WTC11 (cell line): ENCODE measurements around the gene MAGEA4. TPM values are rescaled to one million over a fixed set of nuclear protein-coding genes. Genes with fewer than 3 reads are reported as not detected.

Experiments used
- ATAC-seq: fragments of 200-7000 bp; cut with Tn5 transposase; 2 replicates; pipeline ENCODE4 v1.10.0; 2021; ENCODE audit warnings: mild to moderate bottlenecking, moderate library complexity
- CTCF ChIA-PET: fragments of 300-600 bp; sonication (Branson Sonifier 250); formaldehyde crosslinking; loops from one replicate; lab custom pipeline; 2021; ENCODE audit warnings: antibody characterized with exemption; lab: Charles Lee
- POLR2A ChIA-PET: fragments of 350-600 bp; sonication (Branson Sonifier 250); formaldehyde crosslinking; loops from one replicate; lab custom pipeline; 2021; ENCODE audit warnings: antibody characterized with exemption; lab: Charles Lee
- DNase-seq: peaks from one replicate; pipeline ENCODE4 v3.0.0; 2021; ENCODE audit warnings: low spot score
- H3K27ac Mint-ChIP-seq: 2 replicates; pipeline ENCODE4 v1.8.0; 2021; ENCODE audit warnings: mixed read lengths
- H3K27me3 Mint-ChIP-seq: 2 replicates; pipeline ENCODE4 v1.8.0; 2021; ENCODE audit warnings: low read depth, mild to moderate bottlenecking, moderate library complexity, mixed read lengths
- H3K36me3 Mint-ChIP-seq: 2 replicates; pipeline ENCODE4 v1.8.0; 2021; ENCODE audit warnings: mixed read lengths
- H3K4me1 Mint-ChIP-seq: 2 replicates; pipeline ENCODE4 v1.8.0; 2022; ENCODE audit warnings: mixed read lengths
- H3K4me3 Mint-ChIP-seq: 2 replicates; pipeline ENCODE4 v1.8.0; 2021; ENCODE audit warnings: mild to moderate bottlenecking, moderate library complexity, mixed read lengths
- H3K9me3 Mint-ChIP-seq: 2 replicates; pipeline ENCODE4 v1.8.0; 2021; ENCODE audit warnings: mixed read lengths
- CBFB ChIP-seq: sonication (generic); formaldehyde crosslinking; IDR thresholded peaks from 2 replicates; pipeline ENCODE4 v1.8.1; 2022; ENCODE audit warnings: mild to moderate bottlenecking, low read depth, missing genetic modification reagents
- CREM ChIP-seq: sonication (generic); formaldehyde crosslinking; IDR thresholded peaks from 2 replicates; pipeline ENCODE4 v1.8.1; 2022; ENCODE audit warnings: mild to moderate bottlenecking, missing genetic modification reagents, moderate library complexity
- E2F4 ChIP-seq: sonication (generic); formaldehyde crosslinking; IDR thresholded peaks from 2 replicates; pipeline ENCODE4 v1.8.1; 2022; ENCODE audit warnings: low read depth, mild to moderate bottlenecking, moderate library complexity, missing genetic modification reagents, borderline replicate concordance
- ESRRA ChIP-seq: sonication (generic); formaldehyde crosslinking; IDR thresholded peaks from 2 replicates; pipeline ENCODE4 v1.8.1; 2022; ENCODE audit warnings: mild to moderate bottlenecking, missing genetic modification reagents, borderline replicate concordance
- ETV6 ChIP-seq: sonication (generic); formaldehyde crosslinking; IDR thresholded peaks from 2 replicates; pipeline ENCODE4 v1.8.1; 2022; ENCODE audit warnings: mild to moderate bottlenecking, missing genetic modification reagents
- FOXJ3 ChIP-seq: sonication (generic); formaldehyde crosslinking; IDR thresholded peaks from 2 replicates; pipeline ENCODE4 v1.9.0; 2021; ENCODE audit warnings: missing genetic modification reagents, mild to moderate bottlenecking, borderline replicate concordance
- FOXP4 ChIP-seq: sonication (generic); formaldehyde crosslinking; IDR thresholded peaks from 2 replicates; pipeline ENCODE4 v1.8.0; 2022; ENCODE audit warnings: mild to moderate bottlenecking, missing genetic modification reagents
- GABPB1 ChIP-seq: sonication (generic); formaldehyde crosslinking; IDR thresholded peaks from 2 replicates; pipeline ENCODE4 v1.8.1; 2023; ENCODE audit warnings: mild to moderate bottlenecking, missing genetic modification reagents
- NFYB ChIP-seq: sonication (generic); formaldehyde crosslinking; conservative IDR thresholded peaks from 2 replicates; pipeline ENCODE4 v1.8.0; 2022; ENCODE audit warnings: low read depth, missing genetic modification reagents
- NR3C1 ChIP-seq: sonication (generic); formaldehyde crosslinking; conservative IDR thresholded peaks from 2 replicates; pipeline ENCODE4 v1.8.1; 2023; ENCODE audit warnings: low read depth, mild to moderate bottlenecking, missing genetic modification reagents
- SMAD4 ChIP-seq: sonication (generic); formaldehyde crosslinking; IDR thresholded peaks from 2 replicates; pipeline ENCODE4 v1.8.0; 2022; ENCODE audit warnings: mild to moderate bottlenecking, missing genetic modification reagents
- TEAD4 ChIP-seq: sonication (generic); formaldehyde crosslinking; IDR thresholded peaks from 2 replicates; pipeline ENCODE4 v1.8.0; 2022; ENCODE audit warnings: mild to moderate bottlenecking, missing genetic modification reagents
- ZNF121 ChIP-seq: sonication (generic); formaldehyde crosslinking; IDR thresholded peaks from 2 replicates; pipeline ENCODE4 v1.8.0; 2023; ENCODE audit warnings: missing genetic modification reagents
- ZNF219 ChIP-seq: sonication (generic); formaldehyde crosslinking; IDR thresholded peaks from 2 replicates; pipeline ENCODE4 v1.8.0; 2023; ENCODE audit warnings: missing genetic modification reagents, mild to moderate bottlenecking, borderline replicate concordance
- ZNF232 ChIP-seq: sonication (generic); formaldehyde crosslinking; IDR thresholded peaks from 2 replicates; pipeline ENCODE4 v1.8.0; 2022; ENCODE audit warnings: mild to moderate bottlenecking, missing genetic modification reagents
- ZNF263 ChIP-seq: sonication (generic); formaldehyde crosslinking; IDR thresholded peaks from 2 replicates; pipeline ENCODE4 v1.8.1; 2022; ENCODE audit warnings: low read depth, mild to moderate bottlenecking, moderate library complexity, missing genetic modification reagents
- ZNF423 ChIP-seq: fragments of 250-450 bp; sonication (Bioruptor Pico); IDR thresholded peaks from 2 replicates; pipeline ENCODE4 v2.1.2; 2022; ENCODE audit warnings: mild to moderate bottlenecking, moderate library complexity
- total RNA-seq: library from RNA; stranded (reverse); gene quantifications from 3 replicates; pipeline ENCODE4 v1.2.3, GENCODE V29; 2021
- TF ChIP-seq, protein P1 (sequence below): sonication (generic); formaldehyde crosslinking; IDR thresholded peaks from 2 replicates; pipeline ENCODE4 v1.8.1; 2022; ENCODE audit warnings: mild to moderate bottlenecking, missing genetic modification reagents, moderate library complexity, borderline replicate concordance
- TF ChIP-seq, protein P2 (sequence below): fragments of 250-450 bp; sonication (Bioruptor Pico); IDR thresholded peaks from 2 replicates; pipeline ENCODE4 v1.9.0; 2021; ENCODE audit warnings: mild to moderate bottlenecking
- TF ChIP-seq, protein P3 (sequence below): sonication (generic); formaldehyde crosslinking; IDR thresholded peaks from 2 replicates; pipeline ENCODE4 v1.8.1; 2023; ENCODE audit warnings: mild to moderate bottlenecking, missing genetic modification reagents, moderate library complexity
- TF ChIP-seq, protein P4 (sequence below): fragments of 250-450 bp; sonication (Bioruptor Pico); IDR thresholded peaks from 2 replicates; pipeline ENCODE4 v1.8.0; 2021; ENCODE audit warnings: mild to moderate bottlenecking
- TF ChIP-seq, protein P5 (sequence below): sonication (generic); formaldehyde crosslinking; IDR thresholded peaks from 2 replicates; pipeline ENCODE4 v1.8.0; 2022; ENCODE audit warnings: mild to moderate bottlenecking, missing genetic modification reagents

MAGEA4 gene
- total RNA-seq, 1 experiment from 2014 or later = 3.2 TPM

- no peak for TF ChIP-seq ZNF121 (CRISPR knock-in tag)
- no peak for TF ChIP-seq E2F4 (CRISPR knock-in tag)
- no peak for TF ChIP-seq TEAD4 (CRISPR knock-in tag)
- TF ChIP-seq ZNF263 (CRISPR knock-in tag) = no peak
- TF ChIP-seq FOXP4 (CRISPR knock-in tag) = no peak
- TF ChIP-seq ETV6 (CRISPR knock-in tag) = no peak
- TF ChIP-seq, protein P1, sequence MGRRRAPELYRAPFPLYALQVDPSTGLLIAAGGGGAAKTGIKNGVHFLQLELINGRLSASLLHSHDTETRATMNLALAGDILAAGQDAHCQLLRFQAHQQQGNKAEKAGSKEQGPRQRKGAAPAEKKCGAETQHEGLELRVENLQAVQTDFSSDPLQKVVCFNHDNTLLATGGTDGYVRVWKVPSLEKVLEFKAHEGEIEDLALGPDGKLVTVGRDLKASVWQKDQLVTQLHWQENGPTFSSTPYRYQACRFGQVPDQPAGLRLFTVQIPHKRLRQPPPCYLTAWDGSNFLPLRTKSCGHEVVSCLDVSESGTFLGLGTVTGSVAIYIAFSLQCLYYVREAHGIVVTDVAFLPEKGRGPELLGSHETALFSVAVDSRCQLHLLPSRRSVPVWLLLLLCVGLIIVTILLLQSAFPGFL (CRISPR knock-in tag) = no peak
- TF ChIP-seq, protein P2, sequence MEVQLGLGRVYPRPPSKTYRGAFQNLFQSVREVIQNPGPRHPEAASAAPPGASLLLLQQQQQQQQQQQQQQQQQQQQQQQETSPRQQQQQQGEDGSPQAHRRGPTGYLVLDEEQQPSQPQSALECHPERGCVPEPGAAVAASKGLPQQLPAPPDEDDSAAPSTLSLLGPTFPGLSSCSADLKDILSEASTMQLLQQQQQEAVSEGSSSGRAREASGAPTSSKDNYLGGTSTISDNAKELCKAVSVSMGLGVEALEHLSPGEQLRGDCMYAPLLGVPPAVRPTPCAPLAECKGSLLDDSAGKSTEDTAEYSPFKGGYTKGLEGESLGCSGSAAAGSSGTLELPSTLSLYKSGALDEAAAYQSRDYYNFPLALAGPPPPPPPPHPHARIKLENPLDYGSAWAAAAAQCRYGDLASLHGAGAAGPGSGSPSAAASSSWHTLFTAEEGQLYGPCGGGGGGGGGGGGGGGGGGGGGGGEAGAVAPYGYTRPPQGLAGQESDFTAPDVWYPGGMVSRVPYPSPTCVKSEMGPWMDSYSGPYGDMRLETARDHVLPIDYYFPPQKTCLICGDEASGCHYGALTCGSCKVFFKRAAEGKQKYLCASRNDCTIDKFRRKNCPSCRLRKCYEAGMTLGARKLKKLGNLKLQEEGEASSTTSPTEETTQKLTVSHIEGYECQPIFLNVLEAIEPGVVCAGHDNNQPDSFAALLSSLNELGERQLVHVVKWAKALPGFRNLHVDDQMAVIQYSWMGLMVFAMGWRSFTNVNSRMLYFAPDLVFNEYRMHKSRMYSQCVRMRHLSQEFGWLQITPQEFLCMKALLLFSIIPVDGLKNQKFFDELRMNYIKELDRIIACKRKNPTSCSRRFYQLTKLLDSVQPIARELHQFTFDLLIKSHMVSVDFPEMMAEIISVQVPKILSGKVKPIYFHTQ = no peak
- no peak for TF ChIP-seq ZNF423 (CRISPR knock-in tag)
- TF ChIP-seq NR3C1 (CRISPR knock-in tag) = no peak
- TF ChIP-seq SMAD4 (CRISPR knock-in tag) = no peak
- TF ChIP-seq, protein P3, sequence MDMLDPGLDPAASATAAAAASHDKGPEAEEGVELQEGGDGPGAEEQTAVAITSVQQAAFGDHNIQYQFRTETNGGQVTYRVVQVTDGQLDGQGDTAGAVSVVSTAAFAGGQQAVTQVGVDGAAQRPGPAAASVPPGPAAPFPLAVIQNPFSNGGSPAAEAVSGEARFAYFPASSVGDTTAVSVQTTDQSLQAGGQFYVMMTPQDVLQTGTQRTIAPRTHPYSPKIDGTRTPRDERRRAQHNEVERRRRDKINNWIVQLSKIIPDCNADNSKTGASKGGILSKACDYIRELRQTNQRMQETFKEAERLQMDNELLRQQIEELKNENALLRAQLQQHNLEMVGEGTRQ (CRISPR knock-in tag) = no peak
- no peak for TF ChIP-seq ZNF219 (CRISPR knock-in tag)
- TF ChIP-seq, all 79 proteins: peak for 0
- no peak for ATAC-seq
- DNase-seq = no peak
Observed at GRCh38 chrX:151878574-151878973, 34.1 kb upstream of the MAGEA4 start.

DNA sequence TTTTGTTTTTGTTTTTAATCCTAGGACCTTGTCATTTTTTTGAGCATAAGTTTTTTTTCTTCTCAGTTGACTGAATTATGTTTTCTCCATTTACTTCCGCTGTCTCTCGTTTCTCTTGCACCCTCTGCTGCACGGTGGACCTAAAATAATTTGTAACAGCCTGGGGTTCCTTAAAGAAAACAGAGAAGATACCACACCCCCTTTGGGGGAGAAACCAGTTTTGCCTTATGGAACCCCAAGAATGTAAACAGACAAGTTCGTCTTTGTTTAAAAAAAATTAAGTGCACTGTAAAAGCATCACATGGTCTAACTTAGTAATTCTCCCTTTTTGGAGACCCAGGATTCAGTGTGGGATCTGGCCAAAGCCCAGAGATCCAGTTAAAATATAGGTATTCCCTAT lies 32.8 kb upstream of the MAGEA4 start:
- ATAC-seq (no peak), DNase-seq (no peak)
- CTCF ChIA-PET = interaction anchor here (0.6 kb wide), 1 partner anchor 249 kb away, joined by 3 read pairs; no protein-coding TSS in a partner anchor
- Mint-ChIP-seq H3K36me3 (no peaks in the 10 kb centered on the region), H3K27ac (no peak overlapping the region), H3K4me3 (no peak overlapping the region), H3K9me3 (peaks cover 9% of the 10 kb centered on the region; the same call in 1 of the 2 replicates), H3K27me3 (no peaks in the 10 kb centered on the region), H3K4me1 (peaks cover 3% of the 10 kb centered on the region; the same call in 1 of the 2 replicates)
- POLR2A ChIA-PET = no interaction called here
- TF ChIP-seq CBFB (CRISPR knock-in tag) = no peak
- TF ChIP-seq, all 79 proteins: peak for 0

More at GRCh38 chrX:151878574-151878973, 34.1 kb upstream of the MAGEA4 start:
- Mint-ChIP-seq H3K36me3 (no peaks in the 10 kb centered on the region), H3K4me1 (peaks cover 3% of the 10 kb centered on the region; the same call in 1 of the 2 replicates), H3K9me3 (peaks cover 9% of the 10 kb centered on the region; the same call in 1 of the 2 replicates), H3K4me3 (no peak overlapping the region), H3K27me3 (no peaks in the 10 kb centered on the region), H3K27ac (no peak overlapping the region)
- ChIA-PET POLR2A (no interaction called here), CTCF (no interaction called here)

DNA sequence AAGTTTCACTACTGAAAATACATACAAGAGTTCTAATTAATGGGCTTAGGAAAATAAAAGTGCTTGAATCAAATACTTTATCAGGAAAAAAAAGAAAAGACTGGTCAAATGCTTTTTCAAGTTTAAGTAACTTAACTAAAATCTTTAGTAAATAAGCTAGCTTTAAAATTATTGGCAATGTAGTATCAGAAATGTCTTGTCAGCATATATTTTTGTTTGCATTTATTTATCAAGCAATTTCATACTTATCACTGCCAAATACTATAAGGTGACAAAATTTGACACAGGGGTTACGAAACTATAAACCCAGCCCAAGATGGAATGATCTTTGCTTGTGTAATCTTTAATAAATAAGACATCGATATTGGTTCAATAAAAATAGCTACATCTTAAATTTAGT lies 31.8 kb upstream of the MAGEA4 start:
- H3K4me1 Mint-ChIP-seq = peaks cover 3% of the 10 kb centered on the region; the same call in 1 of the 2 replicates
- no peak overlapping the region for H3K4me3 Mint-ChIP-seq
- H3K27me3 Mint-ChIP-seq = no peaks in the 10 kb centered on the region
- POLR2A ChIA-PET = no interaction called here
- TF ChIP-seq ESRRA (no peak), NR3C1 (CRISPR knock-in tag) (no peak), ZNF232 (CRISPR knock-in tag) (no peak), NFYB (CRISPR knock-in tag) (no peak), CREM (CRISPR knock-in tag) (no peak), GABPB1 (no peak), FOXJ3 (CRISPR knock-in tag) (no peak)
- TF ChIP-seq, protein P4, sequence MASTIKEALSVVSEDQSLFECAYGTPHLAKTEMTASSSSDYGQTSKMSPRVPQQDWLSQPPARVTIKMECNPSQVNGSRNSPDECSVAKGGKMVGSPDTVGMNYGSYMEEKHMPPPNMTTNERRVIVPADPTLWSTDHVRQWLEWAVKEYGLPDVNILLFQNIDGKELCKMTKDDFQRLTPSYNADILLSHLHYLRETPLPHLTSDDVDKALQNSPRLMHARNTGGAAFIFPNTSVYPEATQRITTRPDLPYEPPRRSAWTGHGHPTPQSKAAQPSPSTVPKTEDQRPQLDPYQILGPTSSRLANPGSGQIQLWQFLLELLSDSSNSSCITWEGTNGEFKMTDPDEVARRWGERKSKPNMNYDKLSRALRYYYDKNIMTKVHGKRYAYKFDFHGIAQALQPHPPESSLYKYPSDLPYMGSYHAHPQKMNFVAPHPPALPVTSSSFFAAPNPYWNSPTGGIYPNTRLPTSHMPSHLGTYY (CRISPR knock-in tag) = no peak
- TF ChIP-seq, protein P5, sequence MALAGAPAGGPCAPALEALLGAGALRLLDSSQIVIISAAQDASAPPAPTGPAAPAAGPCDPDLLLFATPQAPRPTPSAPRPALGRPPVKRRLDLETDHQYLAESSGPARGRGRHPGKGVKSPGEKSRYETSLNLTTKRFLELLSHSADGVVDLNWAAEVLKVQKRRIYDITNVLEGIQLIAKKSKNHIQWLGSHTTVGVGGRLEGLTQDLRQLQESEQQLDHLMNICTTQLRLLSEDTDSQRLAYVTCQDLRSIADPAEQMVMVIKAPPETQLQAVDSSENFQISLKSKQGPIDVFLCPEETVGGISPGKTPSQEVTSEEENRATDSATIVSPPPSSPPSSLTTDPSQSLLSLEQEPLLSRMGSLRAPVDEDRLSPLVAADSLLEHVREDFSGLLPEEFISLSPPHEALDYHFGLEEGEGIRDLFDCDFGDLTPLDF (CRISPR knock-in tag) = no peak
- TF ChIP-seq, all 79 proteins: peak for 0
- no peak overlapping the region for H3K27ac Mint-ChIP-seq
- DNase-seq (no peak), ATAC-seq (no peak)
- CTCF ChIA-PET = no interaction called here
- peaks cover 15% of the 10 kb centered on the region for H3K9me3 Mint-ChIP-seq
- peaks cover 2% of the 10 kb centered on the region; the same call in 1 of the 2 replicates for H3K36me3 Mint-ChIP-seq
